ACHN (cell line): ENCODE results near the gene SCLY.

Experiments used
- DNase-seq: peaks from one replicate; pipeline ENCODE4 v3.0.0-alpha.2; 2015
- in situ Hi-C: cut with HindIII; loops from 2 replicates; pipeline ENCODE4 v1.10.0; 2017; ENCODE audit warnings: low sequenced_read_pairs, low pct_ligation_motif_present, low pct_unique_long_range_greater_than_20kb

Gene SCLY

DNA sequence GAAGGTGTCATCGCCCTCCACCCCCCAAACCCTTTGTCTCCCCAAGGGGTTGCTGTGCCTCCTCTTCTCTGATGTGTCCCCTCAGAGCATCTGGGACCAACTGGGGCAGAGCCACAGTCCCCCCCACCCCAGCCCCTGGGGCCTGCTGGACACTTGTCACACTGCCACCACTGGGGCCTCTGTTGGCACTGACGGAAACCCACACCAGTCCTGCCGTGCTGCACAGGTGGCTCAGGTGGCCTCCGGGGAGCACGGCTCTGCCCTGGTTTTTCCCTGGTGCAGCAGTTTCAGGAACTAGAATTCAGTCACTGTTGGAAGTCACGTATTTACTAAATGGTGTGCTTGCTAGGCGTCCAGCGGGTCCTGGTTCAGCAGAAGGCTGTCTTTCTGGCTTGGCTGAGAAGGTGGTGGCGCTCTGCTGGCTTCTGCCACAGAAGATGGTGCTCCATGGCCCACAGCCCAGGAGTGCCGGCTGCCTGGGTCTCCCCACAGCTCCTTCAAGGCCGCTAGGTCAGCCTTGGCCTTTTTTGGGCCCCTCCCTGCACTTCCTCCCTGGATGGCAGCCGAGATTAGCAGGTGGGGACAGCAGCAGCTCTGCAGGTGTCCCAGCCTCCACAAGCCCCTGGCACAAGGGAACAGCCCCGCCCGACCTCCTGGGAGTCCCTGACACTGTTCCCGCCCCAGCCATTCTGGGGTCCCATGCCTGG, 59.1 kb downstream of the SCLY start:
- in situ Hi-C loops = no loop called here
- DNase-seq = no peak

DNA sequence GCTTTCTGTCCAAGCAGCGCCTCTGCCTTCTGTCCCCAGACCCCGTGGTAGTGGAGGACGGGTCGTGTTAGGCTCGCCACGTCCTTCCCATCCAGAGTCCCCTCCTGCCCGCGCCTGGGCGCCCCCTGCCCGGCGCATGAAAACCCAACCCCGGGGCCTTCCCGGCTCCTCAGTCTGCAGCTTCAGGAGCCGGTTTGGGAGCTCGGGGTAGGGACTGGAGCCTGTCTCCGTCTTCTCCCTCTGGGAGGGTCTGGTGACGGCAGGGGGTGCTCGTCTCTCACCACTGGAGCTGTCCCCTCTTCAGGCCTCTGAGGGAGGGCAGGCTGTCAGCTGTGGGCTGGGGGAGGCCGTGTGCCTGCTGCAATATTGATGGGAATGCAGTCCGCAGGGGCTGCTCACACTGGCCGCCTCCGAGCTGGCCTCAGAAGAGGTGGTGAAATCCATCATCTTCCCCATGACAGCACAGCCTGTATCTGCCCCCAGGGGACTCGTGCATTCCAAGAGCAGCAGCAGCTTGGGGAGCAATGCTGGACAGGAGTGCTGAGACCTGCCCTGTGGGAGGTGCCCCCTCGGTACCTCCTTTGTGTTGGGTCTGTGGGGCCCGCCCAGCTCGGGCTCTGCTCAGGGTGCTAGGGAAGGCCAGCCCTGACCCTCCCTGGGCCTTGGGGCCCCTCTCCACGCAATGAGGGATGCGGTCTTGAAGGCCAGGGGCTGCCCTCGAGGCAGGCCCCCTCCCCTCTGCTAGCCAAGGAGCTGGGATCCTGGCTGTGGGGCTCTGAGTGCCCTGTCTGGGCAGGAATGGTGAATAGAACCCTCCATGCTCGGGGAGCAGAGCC, 59.9 kb downstream of the SCLY start:
- no peak for DNase-seq

DNA sequence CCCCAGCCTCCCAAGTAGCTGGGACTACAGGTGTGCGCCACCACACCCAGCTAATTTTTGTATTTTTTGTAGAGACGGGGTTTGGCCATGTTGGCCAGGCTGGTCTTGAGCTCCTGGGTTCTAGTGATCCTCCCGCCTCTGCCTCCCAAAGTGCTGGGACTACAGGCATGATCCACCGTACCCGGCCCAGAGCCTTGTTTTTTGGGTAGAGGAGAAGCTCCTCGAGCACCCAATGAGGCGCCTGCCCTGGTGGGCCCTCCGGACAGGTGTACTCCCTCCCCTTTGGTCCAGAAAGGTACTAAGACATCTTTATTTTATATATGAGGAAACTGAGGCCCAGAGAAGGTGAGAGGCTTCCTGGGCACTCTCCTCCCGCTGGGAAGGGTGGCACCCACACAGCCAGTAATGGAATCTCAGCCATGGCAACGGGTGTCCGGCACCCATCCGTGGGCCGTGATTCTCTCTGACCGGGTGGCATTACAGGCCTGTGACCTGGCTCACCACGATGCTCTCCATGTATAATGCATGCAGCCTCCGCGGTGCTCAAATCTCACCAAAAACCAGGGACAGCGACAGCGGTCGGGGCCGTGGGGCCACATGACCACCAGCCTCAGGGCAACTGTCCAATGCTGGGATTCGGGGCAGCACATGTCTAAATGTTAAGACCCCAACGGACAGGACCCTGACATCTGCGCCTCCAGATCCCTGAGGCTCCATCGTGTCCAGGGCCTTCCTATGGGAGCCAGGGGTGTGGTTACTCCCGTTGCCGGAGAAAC, 60.9 kb downstream of the SCLY start:
- no peak for DNase-seq
- in situ Hi-C loops = no loop called here

More for the DNA sequence above, 59.9 kb downstream of the SCLY start:
- in situ Hi-C loops = no loop called here

- no peak for DNase-seq
- in situ Hi-C loops = no loop called here
These were observed 61.8 kb downstream of the SCLY start for GRCh38 chr2:238122287-238123217.

- in situ Hi-C loops = no loop called here
- no peak for DNase-seq
These were observed 62.6 kb downstream of the SCLY start for GRCh38 chr2:238123218-238123971.

- in situ Hi-C loops = no loop called here
- DNase-seq = no peak
These were observed 63.2 kb downstream of the SCLY start for GRCh38 chr2:238123991-238124470.

GRCh38 chr2:238124488-238125126, 63.8 kb downstream of the SCLY start:
- in situ Hi-C loops = no loop called here

DNA sequence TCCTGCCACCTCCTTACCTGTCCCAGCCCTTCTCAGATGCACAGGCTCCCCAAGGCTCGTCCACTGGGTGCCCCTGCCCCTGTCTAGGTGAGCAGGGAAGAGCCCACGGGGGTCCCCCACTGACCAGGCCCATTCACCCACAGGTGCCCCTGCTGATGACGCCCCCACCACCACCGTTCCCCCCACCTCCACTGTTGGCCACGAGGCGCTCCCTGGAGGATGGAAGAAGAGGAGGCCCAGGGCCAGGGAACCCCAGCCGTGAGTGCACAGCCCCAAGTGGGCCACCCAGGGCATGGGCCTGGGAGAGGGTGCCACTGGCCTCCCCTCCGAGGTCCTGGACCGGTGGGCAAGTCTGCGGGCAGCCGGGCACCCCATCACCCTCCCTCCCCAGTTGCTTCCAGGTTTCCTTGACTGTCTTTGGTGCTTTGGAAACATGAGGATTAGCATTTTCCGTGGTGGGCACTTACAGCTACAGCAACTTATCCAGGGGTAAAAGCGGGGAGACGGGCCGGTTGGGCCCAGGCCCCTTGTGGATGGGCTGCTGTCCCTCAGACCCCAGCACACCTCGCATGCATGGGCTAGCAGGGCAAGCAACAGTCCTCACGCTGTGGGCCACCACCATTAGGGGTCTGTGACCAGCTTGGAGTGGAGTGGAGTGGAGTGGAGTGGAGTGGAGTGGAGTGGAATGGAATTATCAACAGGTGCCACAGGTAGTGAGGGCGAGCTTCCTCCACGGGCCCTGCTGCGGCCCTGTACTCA, 64.5 kb downstream of the SCLY start:
- DNase-seq = no peak
- in situ Hi-C loops = no loop called here

More at GRCh38 chr2:238124488-238125126, 63.8 kb downstream of the SCLY start:
- DNase-seq = no peak

DNA sequence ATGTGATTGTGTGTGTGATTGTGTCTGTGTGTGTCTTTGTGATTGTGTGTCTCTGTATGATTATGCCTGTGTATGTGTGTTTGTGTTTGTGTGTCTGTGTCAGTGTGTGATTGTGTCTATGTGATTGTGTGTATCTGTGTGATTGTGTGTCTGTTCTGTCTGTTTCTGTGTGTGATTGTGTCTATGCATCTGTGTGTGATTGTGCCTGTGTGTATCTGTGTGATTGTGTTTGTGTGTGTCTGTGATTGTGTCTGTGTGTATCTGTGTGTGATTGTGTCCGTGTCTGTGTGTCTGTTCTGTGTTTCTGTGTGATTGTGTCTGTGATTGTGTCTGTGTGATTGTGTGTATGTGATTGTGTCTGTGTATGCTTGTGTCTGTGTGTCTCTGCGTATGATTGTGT, 65.5 kb downstream of the SCLY start:
- in situ Hi-C loops = no loop called here
- DNase-seq = no peak

GRCh38 chr2:238126775-238127164, 66.0 kb downstream of the SCLY start:
- in situ Hi-C loops = no loop called here
- no peak for DNase-seq

GRCh38 chr2:238127165-238128060, 66.6 kb downstream of the SCLY start:
- no peak for DNase-seq
- in situ Hi-C loops = no loop called here

GRCh38 chr2:238128061-238128440, 67.2 kb downstream of the SCLY start:
- in situ Hi-C loops = no loop called here
- no peak for DNase-seq

GRCh38 chr2:238128534-238129001, 67.8 kb downstream of the SCLY start:
- DNase-seq = no peak
- in situ Hi-C loops = no loop called here

- in situ Hi-C loops = no loop called here
- no peak for DNase-seq
These were observed 68.6 kb downstream of the SCLY start for GRCh38 chr2:238129166-238130010.
